ENCODE data around the gene GDI1.

GRCh38 chrX:154472685-154473632 lies 36.0 kb downstream of the GDI1 start:
- no peak for TF ChIP-seq CTCF (optimal IDR thresholded peaks at IDR 0.05 in 1 of 3, IDR thresholded peaks at IDR 0.05 in 1 of 3, conservative IDR thresholded peaks at IDR 0.05 in 1 of 3; ENCODE audit: extremely low read depth in 1 of 3, insufficient read depth in 2 of 3, low read length in 3 of 3)
- no peak for TF ChIP-seq EZH2 (IDR thresholded peaks at IDR 0.05; ENCODE audit: low read length)
